NCI-H774 (cell line): ENCODE measurements around the gene DNAJC6.

Experiments used
- DNase-seq: peaks from one replicate; lab custom pipeline; 2025; lab: John Stamatoyannopoulos, UW

Gene DNAJC6

GRCh38 chr1:65292861-65293593 lies 16.3 kb upstream of the DNAJC6 start:
- DNase-seq, result no peak

- no peak for DNase-seq
Observed at GRCh38 chr1:65297706-65298105, 11.6 kb upstream of the DNAJC6 start.

GRCh38 chr1:65299328-65299727 lies 10.0 kb upstream of the DNAJC6 start:
- DNase-seq, result no peak

- DNase-seq, result no peak
Observed at GRCh38 chr1:65308781-65309303, 501 bp upstream of the DNAJC6 start.

- DNase-seq, result peak; percentile 74
Observed at GRCh38 chr1:65310078-65310587, 790 bp downstream of the DNAJC6 start.

- DNase-seq, result no peak
Observed at GRCh38 chr1:65311760-65312159, 2.4 kb downstream of the DNAJC6 start.

- DNase-seq, result no peak
Observed at GRCh38 chr1:65316233-65316632, 6.9 kb downstream of the DNAJC6 start.

DNA sequence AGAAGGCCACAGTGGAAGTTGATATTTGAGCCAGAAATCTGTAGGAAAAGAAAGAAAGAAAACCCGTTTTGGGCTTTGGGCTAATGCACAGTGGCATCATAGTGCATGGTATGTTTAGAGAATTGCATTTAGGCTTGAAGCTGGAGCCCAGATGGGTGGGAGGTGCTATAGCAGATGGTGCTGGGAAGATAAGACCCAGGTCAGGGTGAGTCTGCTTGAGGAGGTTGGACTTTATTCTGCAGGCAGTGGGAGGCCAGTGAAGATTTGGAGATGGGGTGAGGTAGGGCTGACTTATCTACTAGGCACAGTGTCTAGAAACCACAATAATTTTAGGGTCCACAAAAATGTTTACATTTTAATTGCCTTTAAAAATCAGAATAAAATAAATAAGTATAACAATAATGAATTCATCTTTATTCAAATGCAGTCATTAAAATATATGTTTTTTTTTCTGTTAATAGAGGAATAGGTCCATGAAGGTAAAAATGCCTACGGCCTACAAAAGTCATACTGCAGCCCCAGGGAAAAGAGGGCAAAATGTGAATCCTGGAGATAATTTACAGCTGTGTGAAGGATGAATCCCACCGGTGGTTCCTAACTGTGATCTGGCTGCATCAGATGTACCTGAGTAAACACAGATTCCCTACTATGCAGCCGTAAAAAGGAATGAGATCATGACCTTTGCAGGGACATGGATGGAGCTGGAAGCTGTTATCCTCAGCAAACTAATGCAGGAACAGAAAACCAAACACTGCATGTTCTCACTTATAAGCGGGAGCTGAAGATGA lies 8.7 kb downstream of the DNAJC6 start:
- DNase-seq, result no peak

GRCh38 chr1:65319141-65319540 lies 9.8 kb downstream of the DNAJC6 start:
- DNase-seq, result no peak

- DNase-seq, result no peak
Observed at GRCh38 chr1:65319754-65320153, 10.4 kb downstream of the DNAJC6 start.

DNA sequence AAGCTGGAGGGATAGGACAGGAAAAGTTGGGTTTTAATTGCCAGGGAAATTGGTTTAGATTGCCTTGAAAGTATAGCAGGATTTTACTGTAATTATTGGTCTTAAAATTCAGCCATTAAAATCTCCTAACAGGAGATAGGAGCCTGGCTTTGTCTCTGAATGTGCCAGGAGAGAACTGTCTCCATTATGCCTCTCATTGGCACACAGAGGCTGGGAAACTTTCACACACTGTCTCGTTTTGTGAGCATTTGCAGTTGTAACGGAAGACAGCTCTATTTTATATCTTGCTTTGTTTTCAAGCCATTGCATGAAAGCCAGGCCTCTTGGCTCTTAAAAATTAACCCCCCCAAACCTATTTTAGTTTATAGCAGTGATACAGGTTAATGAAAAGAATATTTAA lies 12.5 kb downstream of the DNAJC6 start:
- no peak for DNase-seq

DNA sequence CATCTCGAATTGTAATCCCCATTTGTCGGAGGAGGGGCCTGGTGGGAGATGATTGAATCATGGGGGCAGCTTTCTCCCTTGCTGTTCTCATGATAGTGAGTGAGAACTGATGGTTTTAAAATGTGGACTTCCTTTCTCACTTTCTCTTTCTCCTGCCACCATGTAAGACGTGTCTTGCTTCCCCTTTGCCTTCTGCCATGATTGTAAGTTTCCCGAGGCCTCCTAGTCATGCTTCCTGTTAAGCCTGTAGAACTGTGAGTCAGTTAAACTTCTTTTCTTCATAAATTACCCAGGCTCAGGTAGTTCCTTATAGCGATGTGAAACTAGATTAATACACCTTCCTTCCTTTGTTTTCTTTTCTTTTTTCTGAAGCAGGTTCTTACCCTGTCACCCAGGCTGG lies 13.9 kb downstream of the DNAJC6 start:
- no peak for DNase-seq

GRCh38 chr1:65330021-65330420 lies 20.7 kb downstream of the DNAJC6 start:
- DNase-seq, result no peak

- DNase-seq, result no peak
Observed at GRCh38 chr1:65330822-65331221, 21.5 kb downstream of the DNAJC6 start.

GRCh38 chr1:65332821-65333220 lies 23.5 kb downstream of the DNAJC6 start:
- DNase-seq, result no peak

GRCh38 chr1:65334081-65334480 lies 24.7 kb downstream of the DNAJC6 start:
- DNase-seq, result no peak

GRCh38 chr1:65339866-65340468 lies 30.6 kb downstream of the DNAJC6 start:
- no peak for DNase-seq

DNA sequence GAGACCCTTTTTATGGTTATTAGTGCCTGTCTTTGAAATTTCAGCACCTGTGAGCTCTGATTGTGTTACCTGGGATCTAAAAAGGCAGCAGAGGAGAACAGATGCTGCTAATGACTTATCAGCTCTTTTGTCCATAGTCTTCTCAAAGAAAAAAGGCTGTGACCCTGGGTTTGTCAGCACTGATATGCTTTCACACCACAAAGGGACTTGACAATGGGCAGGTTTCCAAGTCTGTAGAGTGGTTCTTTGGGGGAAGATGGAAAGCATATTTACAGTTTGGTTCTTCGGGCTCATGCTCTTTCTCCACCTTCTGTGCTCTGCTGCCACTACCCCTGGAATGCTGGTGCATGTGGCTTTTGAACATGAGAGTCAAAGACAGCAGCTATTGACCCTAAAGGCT lies 32.0 kb downstream of the DNAJC6 start:
- no peak for DNase-seq

DNA sequence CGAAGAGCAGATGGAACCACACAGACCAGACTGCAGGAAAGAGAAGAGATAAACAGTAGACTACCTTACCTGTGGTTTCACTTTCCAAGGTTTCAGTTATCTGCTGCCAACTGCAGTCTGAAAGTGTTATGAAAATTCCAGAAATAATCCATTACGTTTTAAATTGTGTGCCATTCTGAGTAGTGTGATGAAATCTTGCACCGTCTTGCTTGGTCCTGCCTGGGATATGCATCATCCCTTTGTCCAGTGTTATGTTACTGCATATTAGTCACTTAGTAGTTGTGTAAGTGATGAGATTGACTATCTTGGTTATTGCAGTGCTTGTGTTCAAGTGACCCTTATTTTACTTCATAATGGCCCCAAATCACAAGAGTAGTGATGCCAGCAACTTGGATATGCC lies 33.9 kb downstream of the DNAJC6 start:
- DNase-seq, result no peak

DNA sequence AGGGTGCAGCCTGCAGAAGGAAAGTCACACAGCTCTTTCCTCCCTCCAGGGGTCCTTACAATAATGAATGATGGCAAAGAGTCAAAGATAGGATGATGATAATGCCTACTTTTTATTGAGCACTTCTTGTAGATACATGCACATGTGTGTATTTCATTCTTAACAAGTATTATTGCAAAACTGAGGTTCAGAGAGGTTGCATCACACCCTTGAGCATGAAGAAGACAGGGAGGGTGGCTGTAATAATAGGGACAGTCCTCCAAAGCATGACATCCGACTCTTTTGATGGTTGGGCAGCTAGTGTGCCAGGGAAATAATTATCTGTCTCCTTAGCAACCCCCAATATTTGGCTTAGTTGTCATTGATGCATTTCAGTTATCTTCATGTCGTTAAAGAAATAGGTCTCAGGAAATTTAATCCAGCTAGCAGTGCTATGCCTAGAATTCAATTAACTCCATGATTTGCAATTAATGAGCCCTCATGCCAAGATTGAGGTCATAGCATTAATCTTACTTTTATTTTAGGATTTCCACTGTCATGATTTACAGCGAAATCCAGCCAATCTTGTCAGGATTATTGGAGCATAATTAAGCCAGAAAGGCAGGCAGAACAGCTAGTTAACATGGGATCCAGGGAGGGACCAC lies 35.0 kb downstream of the DNAJC6 start:
- no peak for DNase-seq

DNA sequence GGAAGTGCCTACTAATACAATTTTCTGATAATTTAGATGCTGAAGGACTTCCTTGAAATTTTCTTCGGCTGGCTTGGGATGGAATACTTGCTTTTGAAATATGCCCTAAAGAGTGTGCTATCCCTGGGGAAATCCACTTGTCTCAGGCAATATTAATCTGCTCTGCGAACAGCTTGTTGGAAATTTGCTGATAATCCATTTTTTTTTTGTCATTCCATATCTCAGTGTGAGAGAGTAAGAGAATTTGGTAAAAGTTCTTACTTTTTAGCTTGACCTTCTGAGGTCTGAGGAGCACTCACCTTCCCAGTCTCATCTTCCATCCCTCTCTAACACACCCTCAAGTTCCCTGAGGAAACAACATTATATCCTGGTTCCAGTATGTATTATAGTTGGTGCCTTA lies 36.8 kb downstream of the DNAJC6 start:
- no peak for DNase-seq

DNA sequence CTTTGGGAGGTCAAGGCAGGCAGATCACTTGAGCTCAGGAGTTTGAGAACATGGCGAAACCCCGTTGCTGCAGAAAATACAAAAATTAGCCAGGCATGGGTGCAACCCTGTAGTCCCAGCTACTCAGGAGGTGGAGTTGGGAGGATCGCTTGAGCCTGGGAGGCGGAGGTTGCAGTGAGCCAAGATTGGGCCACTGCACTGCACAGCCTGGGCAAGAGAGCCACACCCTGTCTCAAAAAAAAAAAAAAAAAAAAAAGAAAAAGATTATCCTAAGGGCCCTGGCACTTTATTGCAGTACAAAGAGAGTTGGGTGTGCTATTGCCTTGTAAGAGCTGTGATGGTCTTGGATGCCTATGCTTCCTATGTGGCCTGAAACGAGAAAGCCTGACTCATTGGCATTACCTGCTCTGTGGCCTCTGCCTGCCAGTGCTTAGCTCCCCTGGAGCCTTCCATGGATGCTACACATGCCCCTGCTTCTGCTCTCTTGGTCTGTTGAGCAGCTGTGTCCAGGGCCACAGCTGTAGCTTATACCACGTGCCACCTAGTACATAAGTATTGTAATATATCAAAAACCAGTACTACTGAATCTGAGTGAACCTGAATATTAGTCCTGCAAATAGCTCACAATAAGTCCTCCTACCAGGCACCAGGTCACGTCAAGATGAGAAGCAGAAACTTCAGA lies 45.8 kb downstream of the DNAJC6 start:
- no peak for DNase-seq
